Glutamatergic neuron (in vitro differentiated cells): Measurements from ENCODE around the gene FBLIM1. TPM values are rescaled to one million over a fixed set of nuclear protein-coding genes. Genes with fewer than 3 reads are reported as not detected.
"Not testable (repeated sequence)": the region's sequence is repeated elsewhere in the genome, so short reads cannot be mapped to it uniquely, and the experiment has no call there.

Experiments used
- DNase-seq: peaks from one replicate; pipeline ENCODE4 v3.0.0; 2022
- H3K27ac Mint-ChIP-seq: one replicate; pipeline ENCODE4 v1.8.0; 2020; ENCODE audit warnings: mild to moderate bottlenecking, mixed read lengths, inconsistent platforms; ENCODE audit not compliant: unreplicated experiment
- H3K27me3 Mint-ChIP-seq: one replicate; pipeline ENCODE4 v1.8.0; 2020; ENCODE audit warnings: mild to moderate bottlenecking, moderate library complexity, mixed read lengths, inconsistent platforms; ENCODE audit not compliant: unreplicated experiment
- H3K36me3 Mint-ChIP-seq: one replicate; pipeline ENCODE4 v1.8.0; 2020; ENCODE audit warnings: mild to moderate bottlenecking, mixed read lengths, inconsistent platforms; ENCODE audit not compliant: unreplicated experiment
- H3K4me1 Mint-ChIP-seq: one replicate; pipeline ENCODE4 v1.8.0; 2020; ENCODE audit warnings: mild to moderate bottlenecking, low read depth, mixed read lengths, inconsistent platforms; ENCODE audit not compliant: unreplicated experiment
- H3K4me3 Mint-ChIP-seq: one replicate; pipeline ENCODE4 v1.8.0; 2020; ENCODE audit warnings: mild to moderate bottlenecking, mixed read lengths, inconsistent platforms; ENCODE audit not compliant: unreplicated experiment
- H3K9me3 Mint-ChIP-seq: one replicate; pipeline ENCODE4 v1.8.0; 2020; ENCODE audit warnings: mild to moderate bottlenecking, moderate library complexity, mixed read lengths, inconsistent platforms; ENCODE audit not compliant: unreplicated experiment
- CTCF ChIP-seq: fragments of 200-600 bp; sonication (generic); IDR thresholded peaks from one replicate; pipeline ENCODE4 v1.5.0; 2021; ENCODE audit not compliant: partially characterized antibody, unreplicated experiment
- total RNA-seq: library from RNA; stranded (reverse); fragmentation: NEBNext Ultra II Directional; extraction: Animal tissue kit (Norgen Biotek cat#: 25700); gene quantifications from one replicate; pipeline ENCODE4 v1.2.1, GENCODE V29; 2021; ENCODE audit not compliant: unreplicated experiment

The FBLIM1 gene
- total RNA-seq, 1 donor from 2014 or later = 29.9 TPM

GRCh38 chr1:15803380-15803779 lies 44.8 kb downstream of the FBLIM1 start:
- H3K36me3 Mint-ChIP-seq = no peaks in the 10 kb centered on the region
- peaks cover 2% of the 10 kb centered on the region for H3K9me3 Mint-ChIP-seq
- no peak overlapping the region for H3K4me3 Mint-ChIP-seq
- peak; percentile 44 for DNase-seq
- no peak overlapping the region for H3K27ac Mint-ChIP-seq
- peaks cover 6% of the 10 kb centered on the region for H3K4me1 Mint-ChIP-seq
- H3K27me3 Mint-ChIP-seq = peaks cover 6% of the 10 kb centered on the region
- peak; percentile 41 for TF ChIP-seq CTCF

GRCh38 chr1:15804060-15804459 lies 45.5 kb downstream of the FBLIM1 start:
- H3K4me1 Mint-ChIP-seq = peaks cover 6% of the 10 kb centered on the region
- no peak overlapping the region for H3K4me3 Mint-ChIP-seq
- peaks cover 2% of the 10 kb centered on the region for H3K9me3 Mint-ChIP-seq
- TF ChIP-seq CTCF = no peak
- H3K27ac Mint-ChIP-seq = no peak overlapping the region
- peaks cover 6% of the 10 kb centered on the region for H3K27me3 Mint-ChIP-seq
- DNase-seq = no peak
- H3K36me3 Mint-ChIP-seq = no peaks in the 10 kb centered on the region

- Mint-ChIP-seq H3K9me3 (peaks cover 2% of the 10 kb centered on the region), H3K36me3 (no peaks in the 10 kb centered on the region)
- no peak for TF ChIP-seq CTCF
Observed at GRCh38 chr1:15807121-15807520, 48.5 kb downstream of the FBLIM1 start.

GRCh38 chr1:15807549-15807948 lies 49.0 kb downstream of the FBLIM1 start, which contains the start of gene UQCRHL:
Gene UQCRHL, minus strand, starts transcription at chr1:15807649. Its CDS starts 0 bp downstream, at chr1:15807649.
- H3K36me3 Mint-ChIP-seq, H3K4me1 Mint-ChIP-seq, H3K9me3 Mint-ChIP-seq, H3K4me3 Mint-ChIP-seq, H3K27ac Mint-ChIP-seq, H3K27me3 Mint-ChIP-seq, DNase-seq: not testable (repeated sequence)

More at GRCh38 chr1:15807121-15807520, 48.5 kb downstream of the FBLIM1 start:
- Mint-ChIP-seq H3K27me3 (peaks cover 9% of the 10 kb centered on the region), H3K4me1 (no peaks in the 10 kb centered on the region), H3K27ac (no peak overlapping the region), H3K4me3 (no peak overlapping the region)
- no peak for DNase-seq

- Mint-ChIP-seq H3K4me3 (no peak overlapping the region), H3K27ac (no peak overlapping the region), H3K27me3 (peaks cover 6% of the 10 kb centered on the region), H3K4me1 (no peaks in the 10 kb centered on the region), H3K9me3 (peaks cover 2% of the 10 kb centered on the region), H3K36me3 (no peaks in the 10 kb centered on the region)
- DNase-seq = no peak
- no peak for TF ChIP-seq CTCF
Observed at GRCh38 chr1:15808955-15809354, 50.4 kb downstream of the FBLIM1 start.
